Measurements from ENCODE around the gene KLF7.

DNA sequence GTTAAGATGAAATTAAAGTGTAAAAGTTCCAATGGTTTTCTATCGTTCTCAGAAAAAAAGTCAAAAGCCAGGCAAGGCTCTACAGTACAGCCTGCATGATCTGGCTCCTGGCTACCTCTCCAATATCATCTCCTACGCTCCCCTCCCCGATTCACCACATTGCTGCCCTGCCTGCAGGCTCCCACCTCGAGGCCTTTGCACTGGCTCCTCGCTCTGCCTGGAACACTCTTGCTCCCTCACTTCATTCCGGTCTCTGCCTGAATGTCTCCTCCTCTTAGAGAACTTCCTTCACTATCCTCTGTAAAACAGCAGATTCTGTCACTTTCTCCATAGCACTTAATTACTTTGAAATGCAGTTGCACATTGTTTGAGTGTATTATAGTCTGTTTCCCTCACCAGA, 72.5 kb downstream of the KLF7 start:
- TF ChIP-seq, protein P1, sequence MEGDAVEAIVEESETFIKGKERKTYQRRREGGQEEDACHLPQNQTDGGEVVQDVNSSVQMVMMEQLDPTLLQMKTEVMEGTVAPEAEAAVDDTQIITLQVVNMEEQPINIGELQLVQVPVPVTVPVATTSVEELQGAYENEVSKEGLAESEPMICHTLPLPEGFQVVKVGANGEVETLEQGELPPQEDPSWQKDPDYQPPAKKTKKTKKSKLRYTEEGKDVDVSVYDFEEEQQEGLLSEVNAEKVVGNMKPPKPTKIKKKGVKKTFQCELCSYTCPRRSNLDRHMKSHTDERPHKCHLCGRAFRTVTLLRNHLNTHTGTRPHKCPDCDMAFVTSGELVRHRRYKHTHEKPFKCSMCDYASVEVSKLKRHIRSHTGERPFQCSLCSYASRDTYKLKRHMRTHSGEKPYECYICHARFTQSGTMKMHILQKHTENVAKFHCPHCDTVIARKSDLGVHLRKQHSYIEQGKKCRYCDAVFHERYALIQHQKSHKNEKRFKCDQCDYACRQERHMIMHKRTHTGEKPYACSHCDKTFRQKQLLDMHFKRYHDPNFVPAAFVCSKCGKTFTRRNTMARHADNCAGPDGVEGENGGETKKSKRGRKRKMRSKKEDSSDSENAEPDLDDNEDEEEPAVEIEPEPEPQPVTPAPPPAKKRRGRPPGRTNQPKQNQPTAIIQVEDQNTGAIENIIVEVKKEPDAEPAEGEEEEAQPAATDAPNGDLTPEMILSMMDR (conservative IDR thresholded peaks at IDR 0.05 in 1 of 2, IDR thresholded peaks at IDR 0.05 in 1 of 2; ENCODE audit: extremely low read depth in 1 of 2, insufficient read depth in 1 of 2, low read depth in 1 of 2, low read length in 2 of 2), result no peak
- no peak for TF ChIP-seq EZH2 (IDR thresholded peaks at IDR 0.05; ENCODE audit: borderline replicate concordance, low read length)
